Skeletal muscle satellite cell (primary cell): ENCODE measurements around the gene SLC25A29.

Experiments
- H3K27me3 ChIP-seq: 2 replicates; pipeline ENCODE4 v1.7.0; 2013; ENCODE audit warnings: low read length; ENCODE audit not compliant: control insufficient read depth, insufficient read depth
- H3K36me3 ChIP-seq: 2 replicates; pipeline ENCODE4 v1.7.0; 2013; ENCODE audit warnings: mild to moderate bottlenecking, control low read depth, low read length; ENCODE audit not compliant: insufficient read depth
- H3K4me1 ChIP-seq: 2 replicates; pipeline ENCODE4 v1.7.0; 2013; ENCODE audit warnings: low read length; ENCODE audit not compliant: control insufficient read depth, insufficient read depth
- H3K4me2 ChIP-seq: 2 replicates; pipeline ENCODE4 v1.7.0; 2013; ENCODE audit warnings: mild to moderate bottlenecking, low read length
- H3K4me3 ChIP-seq: 2 replicates; pipeline ENCODE4 v1.7.0; 2013; ENCODE audit warnings: low read length
- H3K9ac ChIP-seq: 2 replicates; pipeline ENCODE4 v1.7.0; 2013; ENCODE audit warnings: mild to moderate bottlenecking, low read depth, low read length, moderate library complexity
- H3K9me3 ChIP-seq: replicated peaks from 2 replicates; pipeline ENCODE4 v1.7.0; 2013; ENCODE audit warnings: mild to moderate bottlenecking, control low read depth, low read length

The SLC25A29 gene

GRCh38 chr14:100281286-100282082 lies 24.8 kb downstream of the SLC25A29 start:
- Histone ChIP-seq H3K9ac (no peak overlapping the region), H3K9me3 (no peaks in the 10 kb centered on the region), H3K36me3 (peaks cover 16% of the 10 kb centered on the region), H3K4me1 (peaks cover 30% of the 10 kb centered on the region), H3K4me3 (no peak overlapping the region), H3K4me2 (no peak overlapping the region), H3K27me3 (no peaks in the 10 kb centered on the region)

GRCh38 chr14:100279563-100279962 lies 26.7 kb downstream of the SLC25A29 start:
- peaks cover 22% of the 10 kb centered on the region for H3K4me1 ChIP-seq
- no peaks in the 10 kb centered on the region for H3K9me3 ChIP-seq
- H3K27me3 ChIP-seq = no peaks in the 10 kb centered on the region
- H3K9ac ChIP-seq = no peak overlapping the region
- H3K36me3 ChIP-seq = peaks cover 28% of the 10 kb centered on the region
- no peak overlapping the region for H3K4me3 ChIP-seq
- no peak overlapping the region for H3K4me2 ChIP-seq

GRCh38 chr14:100279133-100279532 lies 27.1 kb downstream of the SLC25A29 start:
- H3K36me3 ChIP-seq = peaks cover 28% of the 10 kb centered on the region
- no peaks in the 10 kb centered on the region for H3K9me3 ChIP-seq
- peaks cover 22% of the 10 kb centered on the region for H3K4me1 ChIP-seq
- no peak overlapping the region for H3K9ac ChIP-seq
- H3K27me3 ChIP-seq = no peaks in the 10 kb centered on the region
- H3K4me2 ChIP-seq = no peak overlapping the region
- H3K4me3 ChIP-seq = no peak overlapping the region

- no peaks in the 10 kb centered on the region for H3K27me3 ChIP-seq
- no peak overlapping the region for H3K4me3 ChIP-seq
- no peak overlapping the region for H3K9ac ChIP-seq
- H3K9me3 ChIP-seq = no peaks in the 10 kb centered on the region
- H3K4me1 ChIP-seq = peaks cover 22% of the 10 kb centered on the region
- H3K36me3 ChIP-seq = peaks cover 28% of the 10 kb centered on the region
- no peak overlapping the region for H3K4me2 ChIP-seq
Observed at GRCh38 chr14:100278702-100279101, 27.5 kb downstream of the SLC25A29 start.

GRCh38 chr14:100275214-100275613 lies 31.0 kb downstream of the SLC25A29 start:
- Histone ChIP-seq H3K27me3 (no peaks in the 10 kb centered on the region), H3K4me1 (peaks cover 12% of the 10 kb centered on the region), H3K4me3 (no peak overlapping the region), H3K4me2 (no peak overlapping the region), H3K9me3 (no peaks in the 10 kb centered on the region), H3K9ac (no peak overlapping the region), H3K36me3 (peaks cover 34% of the 10 kb centered on the region)

- H3K9me3 ChIP-seq = no peaks in the 10 kb centered on the region
- H3K27me3 ChIP-seq = no peaks in the 10 kb centered on the region
- no peak overlapping the region for H3K4me2 ChIP-seq
- H3K9ac ChIP-seq = no peak overlapping the region
- H3K4me3 ChIP-seq = no peak overlapping the region
- H3K4me1 ChIP-seq = peaks cover 10% of the 10 kb centered on the region
- H3K36me3 ChIP-seq = peaks cover 28% of the 10 kb centered on the region
Observed at GRCh38 chr14:100274250-100274649, 32.0 kb downstream of the SLC25A29 start.

- peaks cover 18% of the 10 kb centered on the region for H3K36me3 ChIP-seq
- no peak overlapping the region for H3K4me3 ChIP-seq
- no peaks in the 10 kb centered on the region for H3K9me3 ChIP-seq
- H3K4me2 ChIP-seq = no peak overlapping the region
- H3K27me3 ChIP-seq = no peaks in the 10 kb centered on the region
- H3K4me1 ChIP-seq = peaks cover 16% of the 10 kb centered on the region
- no peak overlapping the region for H3K9ac ChIP-seq
Observed at GRCh38 chr14:100271247-100271939, 34.9 kb downstream of the SLC25A29 start.

GRCh38 chr14:100268591-100269207 lies 37.5 kb downstream of the SLC25A29 start:
- no peaks in the 10 kb centered on the region for H3K9me3 ChIP-seq
- H3K36me3 ChIP-seq = peaks cover 11% of the 10 kb centered on the region
- H3K4me3 ChIP-seq = no peak overlapping the region
- H3K9ac ChIP-seq = no peak overlapping the region
- H3K27me3 ChIP-seq = no peaks in the 10 kb centered on the region
- H3K4me1 ChIP-seq = peaks cover 23% of the 10 kb centered on the region
- peak overlapping the region; percentile 1 for H3K4me2 ChIP-seq

GRCh38 chr14:100267990-100268389 lies 38.3 kb downstream of the SLC25A29 start:
- Histone ChIP-seq H3K4me2 (no peak overlapping the region), H3K27me3 (no peaks in the 10 kb centered on the region), H3K4me3 (no peak overlapping the region), H3K4me1 (peaks cover 28% of the 10 kb centered on the region), H3K9me3 (no peaks in the 10 kb centered on the region), H3K36me3 (peaks cover 14% of the 10 kb centered on the region), H3K9ac (no peak overlapping the region)

- H3K4me1 ChIP-seq = peaks cover 30% of the 10 kb centered on the region
- H3K9ac ChIP-seq = no peak overlapping the region
- no peaks in the 10 kb centered on the region for H3K27me3 ChIP-seq
- no peaks in the 10 kb centered on the region for H3K9me3 ChIP-seq
- peak overlapping the region; percentile 3 for H3K4me2 ChIP-seq
- H3K4me3 ChIP-seq = no peak overlapping the region
- peaks cover 9% of the 10 kb centered on the region for H3K36me3 ChIP-seq
Observed at GRCh38 chr14:100263141-100263540, 43.1 kb downstream of the SLC25A29 start.

GRCh38 chr14:100262545-100262944 lies 43.7 kb downstream of the SLC25A29 start:
- peaks cover 26% of the 10 kb centered on the region for H3K4me1 ChIP-seq
- no peaks in the 10 kb centered on the region for H3K9me3 ChIP-seq
- no peak overlapping the region for H3K4me3 ChIP-seq
- no peak overlapping the region for H3K4me2 ChIP-seq
- H3K9ac ChIP-seq = no peak overlapping the region
- H3K27me3 ChIP-seq = no peaks in the 10 kb centered on the region
- peaks cover 9% of the 10 kb centered on the region for H3K36me3 ChIP-seq
